ENCODE results near the gene EFHC1.

- no peak for TF ChIP-seq EZH2 (IDR thresholded peaks at IDR 0.05; ENCODE audit: borderline replicate concordance, insufficient read depth, low read depth, low read length, poor library complexity, severe bottlenecking)
- TF ChIP-seq, protein P1, sequence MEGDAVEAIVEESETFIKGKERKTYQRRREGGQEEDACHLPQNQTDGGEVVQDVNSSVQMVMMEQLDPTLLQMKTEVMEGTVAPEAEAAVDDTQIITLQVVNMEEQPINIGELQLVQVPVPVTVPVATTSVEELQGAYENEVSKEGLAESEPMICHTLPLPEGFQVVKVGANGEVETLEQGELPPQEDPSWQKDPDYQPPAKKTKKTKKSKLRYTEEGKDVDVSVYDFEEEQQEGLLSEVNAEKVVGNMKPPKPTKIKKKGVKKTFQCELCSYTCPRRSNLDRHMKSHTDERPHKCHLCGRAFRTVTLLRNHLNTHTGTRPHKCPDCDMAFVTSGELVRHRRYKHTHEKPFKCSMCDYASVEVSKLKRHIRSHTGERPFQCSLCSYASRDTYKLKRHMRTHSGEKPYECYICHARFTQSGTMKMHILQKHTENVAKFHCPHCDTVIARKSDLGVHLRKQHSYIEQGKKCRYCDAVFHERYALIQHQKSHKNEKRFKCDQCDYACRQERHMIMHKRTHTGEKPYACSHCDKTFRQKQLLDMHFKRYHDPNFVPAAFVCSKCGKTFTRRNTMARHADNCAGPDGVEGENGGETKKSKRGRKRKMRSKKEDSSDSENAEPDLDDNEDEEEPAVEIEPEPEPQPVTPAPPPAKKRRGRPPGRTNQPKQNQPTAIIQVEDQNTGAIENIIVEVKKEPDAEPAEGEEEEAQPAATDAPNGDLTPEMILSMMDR (IDR thresholded peaks at IDR 0.05), result no peak
Observed at GRCh38 chr6:52550014-52550575, 130.0 kb downstream of the EFHC1 start.

Data from B cell (primary cell).